HepG2 (cell line): ENCODE data around the gene ABCC8. TPM values are rescaled to one million over a fixed set of nuclear protein-coding genes. Genes with fewer than 3 reads are reported as not detected.

ENCODE experiments used
- CBX1 ChIP-seq: IDR thresholded peaks from one replicate; pipeline ENCODE4 v1.6.1; 2016; ENCODE audit warnings: antibody characterized with exemption, low read depth
- CEBPG ChIP-seq: IDR thresholded peaks from 2 replicates; pipeline ENCODE4 v1.6.1; 2016
- CEBPZ ChIP-seq: IDR thresholded peaks from 2 replicates; pipeline ENCODE4 v1.6.1; 2012; ENCODE audit warnings: low read length, improper control_type of control experiment
- CERS6 ChIP-seq: sonication (generic); formaldehyde crosslinking; IDR thresholded peaks from 2 replicates; pipeline ENCODE4 v1.5.0; 2020; ENCODE audit warnings: missing genetic modification reagents
- CREB1 ChIP-seq, 2 experiments: fragments of 450-650 bp in 1 of 2; IDR thresholded peaks; 2 replicates each; pipeline ENCODE4 v1.6.1; 2016 to 2017; ENCODE audit warnings: control low read depth in 1 of 2, mild to moderate bottlenecking in 1 of 2, missing compliant biosample characterization in 1 of 2, missing genetic modification characterization in 1 of 2
- DMTF1 ChIP-seq: sonication (generic); formaldehyde crosslinking; IDR thresholded peaks from 2 replicates; pipeline ENCODE4 v1.4.0; 2020; ENCODE audit warnings: mild to moderate bottlenecking, missing genetic modification reagents
- FOXA1 ChIP-seq, 2 experiments: fragments of 450-650 bp in 1 of 2; sonication (generic) in 1 of 2; formaldehyde crosslinking in 1 of 2; IDR thresholded peaks; 2 replicates each; pipeline versions ENCODE4 v1.4.0 to v1.6.1; 2016 to 2020; ENCODE audit warnings: missing genetic modification reagents in 1 of 2
- HNRNPLL ChIP-seq: fragments of 200-400 bp; formaldehyde crosslinking; IDR thresholded peaks from 2 replicates; pipeline ENCODE4 v1.6.1; 2017; ENCODE audit warnings: mild to moderate bottlenecking, low read depth, low read length; ENCODE audit not compliant: poor library complexity, severe bottlenecking
- MED8 ChIP-seq: sonication (generic); formaldehyde crosslinking; IDR thresholded peaks from 2 replicates; pipeline ENCODE4 v1.8.1; 2023; ENCODE audit warnings: mild to moderate bottlenecking, missing genetic modification reagents; ENCODE audit not compliant: insufficient replicate concordance
- MNT ChIP-seq: fragments of 450-650 bp; IDR thresholded peaks from 2 replicates; pipeline ENCODE4 v1.6.1; 2016
- NFYC ChIP-seq: IDR thresholded peaks from 2 replicates; pipeline ENCODE4 v1.6.1; 2016; ENCODE audit warnings: missing genetic modification reagents, missing compliant biosample characterization
- POLR2AphosphoS5 ChIP-seq: IDR thresholded peaks from 2 replicates; pipeline ENCODE4 v1.6.1; 2012; ENCODE audit warnings: low read depth, low read length
- SP2 ChIP-seq: sonication (generic); formaldehyde crosslinking; IDR thresholded peaks from 2 replicates; pipeline ENCODE4 v1.5.1; 2020; ENCODE audit warnings: mild to moderate bottlenecking, missing genetic modification reagents
- TAF15 ChIP-seq: fragments of 200-400 bp; formaldehyde crosslinking; IDR thresholded peaks from one replicate; pipeline ENCODE4 v1.6.1; 2018; ENCODE audit warnings: mild to moderate bottlenecking, low read depth, low read length; ENCODE audit not compliant: poor library complexity, severe bottlenecking
- TMF1 ChIP-seq: sonication (generic); formaldehyde crosslinking; IDR thresholded peaks from 2 replicates; pipeline ENCODE4 v1.8.1; 2022; ENCODE audit warnings: low read depth, missing genetic modification reagents
- ZFP62 ChIP-seq: sonication (generic); formaldehyde crosslinking; IDR thresholded peaks from 2 replicates; pipeline ENCODE4 v1.4.0; 2020; ENCODE audit warnings: missing genetic modification reagents
- ZNF224 ChIP-seq: sonication (generic); formaldehyde crosslinking; IDR thresholded peaks from 2 replicates; pipeline ENCODE4 v1.5.0; 2020; ENCODE audit warnings: mild to moderate bottlenecking, missing genetic modification reagents
- ZNF33B ChIP-seq: sonication (generic); formaldehyde crosslinking; IDR thresholded peaks from 2 replicates; pipeline ENCODE4 v1.5.1; 2020; ENCODE audit warnings: mild to moderate bottlenecking, missing genetic modification reagents
- ZNF430 ChIP-seq: sonication (generic); formaldehyde crosslinking; IDR thresholded peaks from 2 replicates; pipeline ENCODE4 v1.9.0; 2021; ENCODE audit warnings: mild to moderate bottlenecking, missing genetic modification reagents
- ZNF441 ChIP-seq: sonication (generic); formaldehyde crosslinking; IDR thresholded peaks from 2 replicates; pipeline ENCODE4 v1.7.0; 2021; ENCODE audit warnings: missing genetic modification reagents, borderline replicate concordance
- ZSCAN21 ChIP-seq: sonication (generic); formaldehyde crosslinking; IDR thresholded peaks from 2 replicates; pipeline ENCODE4 v1.8.0; 2022; ENCODE audit warnings: mild to moderate bottlenecking, missing genetic modification reagents, moderate library complexity, borderline replicate concordance
- polyA plus RNA-seq, 8 experiments: library from polyadenylated mRNA; depleted of rRNA in 3 of 8; stranded (reverse) in 7 of 8; unstranded in 1 of 8; fragments of >200 nt; fragmentation: Illumina TruSeq in 4 of 8; extraction: Trizol in 4 of 8; gene quantifications; 2 replicates each; pipeline versions ENCODE4 v1.2.1 to v1.2.3, GENCODE V29; 2011 to 2016; ENCODE audit warnings: low read depth in 4 of 8, missing spikeins in 1 of 8, mixed read lengths in 1 of 8; ENCODE audit not compliant: insufficient read depth in 1 of 8
- total RNA-seq, 5 experiments: library from RNA; depleted of rRNA; stranded (reverse); fragments of >200 nt; fragmentation: Illumina TruSeq; extraction: Trizol; gene quantifications; 2 replicates each; pipeline ENCODE4 v1.2.3, GENCODE V29; 2016; ENCODE audit warnings: low read depth in 1 of 5

Gene ABCC8
- total and polyA plus RNA-seq, 2 of the 13 experiments (the other 11 are each of a cell fraction or from before 2014, with no cell fraction given), result not detected

GRCh38 chr11:17352950-17353820 is 123.5 kb downstream of the ABCC8 start (continued):
- TF ChIP-seq CEBPZ (no peak), ZNF441 (peak; percentile 69; the same call in 1 of the 2 replicates), FOXA1 (IDR thresholded peaks at IDR 0.05) (no peak), FOXA1 (CRISPR knock-in tag; IDR thresholded peaks at IDR 0.05) (peak; percentile 61), ZNF224 (CRISPR knock-in tag) (0 out of 2 replicates have a peak, but pooled peaks have one; percentile 21), TMF1 (CRISPR knock-in tag) (no peak), MNT (0 out of 2 replicates have a peak, but pooled peaks have one; percentile 50), CEBPG (CRISPR knock-in tag) (0 out of 2 replicates have a peak, but pooled peaks have one; percentile 10), POLR2AphosphoS5 (peak; percentile 72), CERS6 (CRISPR knock-in tag) (no peak), ZFP62 (CRISPR knock-in tag) (no peak), SP2 (CRISPR knock-in tag) (peak; percentile 44; the same call in 1 of the 2 replicates), NFYC (CRISPR knock-in tag) (peak; percentile 33; the same call in 1 of the 2 replicates), DMTF1 (no peak), CBX1 (no peak), ZSCAN21 (CRISPR knock-in tag) (peak; percentile 93; the same call in 1 of the 2 replicates), TAF15 (peak; percentile 94), ZNF430 (CRISPR knock-in tag) (no peak), CREB1 (IDR thresholded peaks at IDR 0.05) (peak; percentile 51; the same call in 1 of the 2 replicates), CREB1 (CRISPR knock-in tag; IDR thresholded peaks at IDR 0.05) (peak; percentile 58; the same call in 1 of the 2 replicates), ZNF33B (CRISPR knock-in tag) (no peak), MED8 (peak; percentile 65), HNRNPLL (peak; percentile 71)
